ENCODE results near the gene OR2T27.
"Not testable (repeated sequence)": the region's sequence is repeated elsewhere in the genome, so short reads cannot be mapped to it uniquely, and the experiment has no call there.

OR2T27 gene

GRCh38 chr1:248639652-248640051 lies 15.7 kb downstream of the OR2T27 start:
- not testable (repeated sequence) for DNase-seq

- not testable (repeated sequence) for DNase-seq
Measured at GRCh38 chr1:248636612-248637011, 18.7 kb downstream of the OR2T27 start.

GRCh38 chr1:248634991-248635390 lies 20.3 kb downstream of the OR2T27 start, which contains the start of gene OR2T11:
Gene OR2T11, minus strand, starts transcription at chr1:248635091. Its CDS starts 7,963 bp downstream, at chr1:248627128.
- DNase-seq: not testable (repeated sequence)

GRCh38 chr1:248631354-248632008 lies 23.8 kb downstream of the OR2T27 start:
- no peak for DNase-seq

- DNase-seq: no peak
Measured at GRCh38 chr1:248630551-248630950, 24.8 kb downstream of the OR2T27 start.

GRCh38 chr1:248627971-248628844 lies 27.1 kb downstream of the OR2T27 start:
- no peak for DNase-seq

GRCh38 chr1:248625971-248626370 lies 29.4 kb downstream of the OR2T27 start:
- DNase-seq: no peak

- no peak for DNase-seq
Measured at GRCh38 chr1:248625166-248625565, 30.2 kb downstream of the OR2T27 start.

- no peak for DNase-seq
Measured at GRCh38 chr1:248622570-248623001, 32.7 kb downstream of the OR2T27 start.

GRCh38 chr1:248621770-248622169 lies 33.6 kb downstream of the OR2T27 start:
- no peak for DNase-seq

- DNase-seq: no peak
Measured at GRCh38 chr1:248618878-248619277, 36.5 kb downstream of the OR2T27 start.

GRCh38 chr1:248618119-248618518 lies 37.2 kb downstream of the OR2T27 start:
- DNase-seq: no peak

GRCh38 chr1:248613742-248614141 lies 41.6 kb downstream of the OR2T27 start:
- no peak for DNase-seq

GRCh38 chr1:248611883-248612414 lies 43.4 kb downstream of the OR2T27 start:
- DNase-seq: no peak

GRCh38 chr1:248610301-248610700 lies 45.0 kb downstream of the OR2T27 start:
- no peak for DNase-seq
